ENCODE results near the gene SEC63. TPM values are rescaled to one million over a fixed set of nuclear protein-coding genes. Genes with fewer than 3 reads are reported as not detected.
"Not testable (repeated sequence)": the region's sequence is repeated elsewhere in the genome, so short reads cannot be mapped to it uniquely, and the experiment has no call there.

Gene SEC63
- total RNA-seq, 1 experiment from 2014 or later, result 86.2 TPM

GRCh38 chr6:107928984-107929383 lies 29.0 kb downstream of the SEC63 start:
- Histone ChIP-seq H3K14ac (ENCODE audit: insufficient read depth, low read length) (no peak overlapping the region), H3T11ph (ENCODE audit: low read length) (no peak overlapping the region), H4K8ac (replicated peaks; ENCODE audit: insufficient read length, low read depth, low read length) (no peak overlapping the region), H2AK5ac (ENCODE audit: insufficient read length, low read length) (no peak overlapping the region), H3K79me2 (ENCODE audit: insufficient read depth, low read length) (peaks cover 12% of the 10 kb centered on the region; the same call in 1 of the 2 replicates), H2AFZ (ENCODE audit: low read length) (no peak overlapping the region), H2BK120ac (ENCODE audit: low read depth, low read length, poor library complexity, severe bottlenecking) (no peak overlapping the region), H2BK5ac (ENCODE audit: insufficient read length, low read length) (no peak overlapping the region), H3K9ac (ENCODE audit: extremely low read depth, insufficient read length, low read length) (no peak overlapping the region), H4K5ac (ENCODE audit: insufficient read length, low read depth, low read length) (no peak overlapping the region), H3K4me2 (ENCODE audit: insufficient read depth, insufficient read length, low read length) (no peak overlapping the region), H3K23ac (ENCODE audit: insufficient read length, low read depth, low read length) (no peak overlapping the region), H3K27ac (ENCODE audit: insufficient read length, low read depth, low read length) (no peak overlapping the region), H3K79me1 (ENCODE audit: insufficient read depth, low read depth, low read length, poor library complexity, severe bottlenecking) (peaks cover 3% of the 10 kb centered on the region), H2BK12ac (ENCODE audit: insufficient read length, low read depth, low read length) (no peak overlapping the region), H3K9me3 (ENCODE audit: control insufficient read depth, low read depth, low read length) (peaks cover 8% of the 10 kb centered on the region), H3K56ac (ENCODE audit: insufficient read length, low read depth, low read length) (no peak overlapping the region), H3K18ac (ENCODE audit: insufficient read length, low read depth, low read length) (no peak overlapping the region), H2BK15ac (ENCODE audit: low read depth, low read length) (no peak overlapping the region), H4K20me1 (ENCODE audit: control insufficient read depth, insufficient read depth, insufficient read length) (no peaks in the 10 kb centered on the region), H2BK20ac (ENCODE audit: low read depth, low read length, poor library complexity, severe bottlenecking) (no peak overlapping the region), H3K4ac (ENCODE audit: low read depth, low read length) (no peak overlapping the region), H3K23me2 (ENCODE audit: insufficient read length, low read depth, low read length, poor library complexity, severe bottlenecking) (no peaks in the 10 kb centered on the region), H3K4me1 (ENCODE audit: insufficient read depth, low read length) (no peaks in the 10 kb centered on the region), H3K27me3 (ENCODE audit: insufficient read depth, low read length) (no peaks in the 10 kb centered on the region), H4K91ac (ENCODE audit: insufficient read length, low read depth, low read length) (no peak overlapping the region)
- no CpG with 5 or more reads among the region's 2 CpGs for WGBS (ENCODE audit: extremely low coverage, insufficient read length, low lambda C conversion rate)
- Mint-ChIP-seq H3K9me3 (peaks cover 34 to 74% of the 10 kb centered on the region in 2 experiments), H3K36me3 (ENCODE audit: insufficient read depth in 1 of 3, low read depth in 3 of 3) (peaks cover 75 to 82% (median 82%) of the 10 kb centered on the region in 3 experiments), H3K4me1 (no peaks in the 10 kb centered on the region), H3K27ac (no peak overlapping the region), H3K27me3 (ENCODE audit: low read depth) (no peaks in the 10 kb centered on the region; the same call in 1 of the 2 replicates), H3K4me3 (no peak overlapping the region)
- TF ChIP-seq CTCF (conservative IDR thresholded peaks at IDR 0.05), result no peak
- DNase-seq, result no peak

- H3K18ac ChIP-seq (ENCODE audit: insufficient read length, low read depth, low read length); DNase-seq; H3K4me2 ChIP-seq (ENCODE audit: insufficient read depth, insufficient read length, low read length); H3K4me1 ChIP-seq (ENCODE audit: insufficient read depth, low read length); H3K27ac ChIP-seq (ENCODE audit: insufficient read length, low read depth, low read length); H3K4ac ChIP-seq (ENCODE audit: low read depth, low read length); H3K79me2 ChIP-seq (ENCODE audit: insufficient read depth, low read length); H3K9ac ChIP-seq (ENCODE audit: extremely low read depth, insufficient read length, low read length); H2BK15ac ChIP-seq (ENCODE audit: low read depth, low read length); H3K56ac ChIP-seq (ENCODE audit: insufficient read length, low read depth, low read length); H4K20me1 ChIP-seq (ENCODE audit: control insufficient read depth, insufficient read depth, insufficient read length); H3K27ac Mint-ChIP-seq; H2BK12ac ChIP-seq (ENCODE audit: insufficient read length, low read depth, low read length); H4K8ac ChIP-seq (replicated peaks; ENCODE audit: insufficient read length, low read depth, low read length); H2BK20ac ChIP-seq (ENCODE audit: low read depth, low read length, poor library complexity, severe bottlenecking); H3T11ph ChIP-seq (ENCODE audit: low read length); H2AFZ ChIP-seq (ENCODE audit: low read length); H2BK120ac ChIP-seq (ENCODE audit: low read depth, low read length, poor library complexity, severe bottlenecking); H2AK5ac ChIP-seq (ENCODE audit: insufficient read length, low read length); H3K23ac ChIP-seq (ENCODE audit: insufficient read length, low read depth, low read length); H2BK5ac ChIP-seq (ENCODE audit: insufficient read length, low read length); H3K23me2 ChIP-seq (ENCODE audit: insufficient read length, low read depth, low read length, poor library complexity, severe bottlenecking); H3K27me3 Mint-ChIP-seq (ENCODE audit: low read depth); H3K14ac ChIP-seq (ENCODE audit: insufficient read depth, low read length); H4K5ac ChIP-seq (ENCODE audit: insufficient read length, low read depth, low read length); H3K27me3 ChIP-seq (ENCODE audit: insufficient read depth, low read length); H3K4me1 Mint-ChIP-seq; H3K4me3 Mint-ChIP-seq; H4K91ac ChIP-seq (ENCODE audit: insufficient read length, low read depth, low read length); H3K79me1 ChIP-seq (ENCODE audit: insufficient read depth, low read depth, low read length, poor library complexity, severe bottlenecking): not testable (repeated sequence)
- no CpG with 5 or more reads among the region's 10 CpGs for WGBS (ENCODE audit: extremely low coverage, insufficient read length, low lambda C conversion rate)
- Mint-ChIP-seq H3K9me3 (peaks cover 28 to 71% of the 10 kb centered on the region in 2 experiments), H3K36me3 (ENCODE audit: insufficient read depth in 1 of 3, low read depth in 3 of 3) (peaks cover 72 to 84% (median 83%) of the 10 kb centered on the region in 3 experiments)
- H3K9me3 ChIP-seq (ENCODE audit: control insufficient read depth, low read depth, low read length), result peaks cover 12% of the 10 kb centered on the region
Measured at GRCh38 chr6:107926697-107927544, 31.1 kb downstream of the SEC63 start.

Data from H9 (cell line).